AG04449 (cell line): Measurements from ENCODE around the gene FDCSP.
"Not testable (repeated sequence)": the region's sequence is repeated elsewhere in the genome, so short reads cannot be mapped to it uniquely, and the experiment has no call there.

Experiments
- CTCF ChIA-PET: fragments of 350-600 bp; formaldehyde crosslinking; extraction: SDS; loops from one replicate; lab custom pipeline; 2021; ENCODE audit warnings: antibody characterized with exemption; lab: Yijun Ruan, JAX
- POLR2A ChIA-PET: fragments of 400-600, 350-600 bp; formaldehyde crosslinking; extraction: SDS; loops from one replicate; lab custom pipeline; 2020; ENCODE audit warnings: antibody characterized with exemption, inconsistent platforms; lab: Yijun Ruan, JAX
- DNase-seq: peaks from one replicate; pipeline ENCODE4 v3.0.0-alpha.2; 2010; ENCODE audit warnings: low read depth, low spot score
- H3K4me3 ChIP-seq: 2 replicates; pipeline ENCODE4 v1.5.1; 2011; ENCODE audit warnings: low read depth, mild to moderate bottlenecking, control low read depth, low read length
- CTCF ChIP-seq: IDR thresholded peaks from one replicate; pipeline ENCODE4 v1.5.1; 2011; ENCODE audit warnings: mild to moderate bottlenecking, moderate library complexity, low read length, control low read depth, inconsistent platforms; ENCODE audit not compliant: insufficient read depth; ENCODE audit errors: missing control alignments

The FDCSP gene

GRCh38 chr4:70236125-70236524 is 10.2 kb downstream of the FDCSP start:
- no peak for DNase-seq
- ChIA-PET CTCF (no interaction called here), POLR2A (no interaction called here)

GRCh38 chr4:70239131-70239883 is 13.4 kb downstream of the FDCSP start:
- no peak overlapping the region for H3K4me3 ChIP-seq
- no peak for DNase-seq
- no peak for TF ChIP-seq CTCF
- CTCF ChIA-PET: no interaction called here
- POLR2A ChIA-PET: no interaction called here

More at GRCh38 chr4:70236125-70236524, 10.2 kb downstream of the FDCSP start:
- H3K4me3 ChIP-seq: no peak overlapping the region
- TF ChIP-seq CTCF: no peak

GRCh38 chr4:70239884-70240591 is 14.1 kb downstream of the FDCSP start:
- no peak overlapping the region for H3K4me3 ChIP-seq
- ChIA-PET POLR2A (no interaction called here), CTCF (no interaction called here)
- DNase-seq: no peak
- no peak for TF ChIP-seq CTCF

- CTCF ChIA-PET, DNase-seq, POLR2A ChIA-PET, H3K4me3 ChIP-seq: not testable (repeated sequence)
These were observed 16.4 kb downstream of the FDCSP start, which contains the start of gene CSN3 for GRCh38 chr4:70242297-70242696. TSS of gene CSN3 (plus strand) at chr4:70242597. CDS start at chr4:70244820, 2,223 bp downstream.

- DNase-seq: no peak
- TF ChIP-seq CTCF: no peak
- ChIA-PET CTCF (no interaction called here), POLR2A (no interaction called here)
- no peak overlapping the region for H3K4me3 ChIP-seq
These were observed 17.2 kb downstream of the FDCSP start for GRCh38 chr4:70243091-70243490.

GRCh38 chr4:70251250-70251944 is 25.5 kb downstream of the FDCSP start:
- ChIA-PET POLR2A (no interaction called here), CTCF (no interaction called here)
- DNase-seq: no peak
- TF ChIP-seq CTCF: no peak
- no peak overlapping the region for H3K4me3 ChIP-seq
